HG03066 (cell line): ENCODE data around the gene GPRC5B.

Experiments
- ATAC-seq: cut with Tn5 transposase; IDR thresholded peaks from one replicate; pipeline ENCODE4 v1.9.1; 2021; ENCODE audit warnings: low read depth; ENCODE audit not compliant: unreplicated experiment

GPRC5B gene

DNA sequence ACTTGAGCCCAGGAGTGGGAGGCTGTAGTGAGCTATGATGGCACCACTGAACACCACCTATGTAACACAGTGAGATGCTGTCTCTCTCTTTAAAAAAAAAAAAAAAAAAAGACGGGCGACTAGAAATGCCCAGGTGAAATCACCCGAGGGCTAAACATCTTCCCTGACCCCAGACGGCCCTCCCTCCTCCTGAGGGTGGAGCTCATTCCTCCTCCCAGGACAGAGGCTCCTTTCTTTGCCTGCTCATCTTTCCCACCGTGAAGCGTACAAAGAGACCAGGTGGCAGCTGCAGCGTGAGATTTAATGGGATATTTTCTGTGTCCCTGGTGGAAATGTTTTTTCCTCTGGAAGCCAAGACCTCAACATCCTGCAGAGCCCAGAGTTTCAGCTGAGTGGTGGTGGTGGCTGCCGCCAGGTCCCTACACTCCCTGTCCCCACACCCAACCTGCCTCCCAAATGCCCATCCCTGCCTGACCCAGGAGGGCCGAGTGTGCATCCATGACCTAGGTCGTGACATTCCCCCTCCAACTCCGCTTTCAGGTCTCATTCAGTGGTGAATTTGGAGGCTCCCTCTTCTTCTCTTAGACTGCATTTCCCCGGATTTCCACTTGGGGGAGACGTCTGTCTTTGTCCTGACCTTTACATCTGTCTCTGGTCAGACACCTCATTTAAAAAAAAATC lies 14.4 kb upstream of the GPRC5B start:
- no peak for ATAC-seq

DNA sequence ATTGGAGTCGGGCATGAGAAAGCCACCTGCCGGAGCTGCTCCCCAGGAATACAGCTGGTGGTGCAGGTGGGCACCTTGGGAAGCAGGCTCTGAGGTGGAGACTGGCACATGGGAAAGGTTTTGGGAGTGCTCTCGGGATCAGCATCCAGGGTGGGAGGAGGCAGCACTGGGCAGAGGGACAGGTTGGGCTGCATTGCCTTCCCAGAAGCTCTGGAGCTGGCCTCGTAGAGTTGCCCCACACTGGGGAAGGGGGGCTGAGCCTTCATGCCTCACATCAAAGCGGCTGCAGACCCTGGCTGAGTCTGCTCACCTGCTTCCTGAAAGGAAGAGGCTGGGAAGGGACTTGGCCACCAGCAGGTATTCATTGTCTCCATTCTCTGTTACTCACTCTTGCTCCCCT lies 13.5 kb upstream of the GPRC5B start:
- no peak for ATAC-seq

DNA sequence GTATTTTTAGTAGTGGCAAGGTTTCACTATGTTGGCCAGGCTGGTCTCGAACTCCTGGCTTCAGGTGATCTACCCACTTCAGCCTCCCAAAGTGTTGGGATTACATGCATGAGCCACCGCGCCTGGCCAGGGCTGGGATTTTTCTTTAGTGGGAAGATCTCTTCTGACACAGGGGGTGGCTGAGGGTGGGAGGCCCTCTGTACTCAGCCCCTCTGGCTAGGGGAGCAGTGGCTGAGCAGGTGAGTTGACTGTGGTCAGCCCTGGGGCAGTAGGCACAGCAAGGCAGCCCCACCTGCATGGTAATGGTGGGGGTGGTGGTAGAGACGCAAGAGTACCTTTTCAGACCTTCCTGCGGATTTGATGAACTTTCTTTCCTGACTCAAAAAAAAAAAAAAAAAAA lies 12.3 kb upstream of the GPRC5B start:
- ATAC-seq, result no peak

GRCh38 chr16:19894586-19894985 lies 9.9 kb upstream of the GPRC5B start:
- ATAC-seq, result no peak

DNA sequence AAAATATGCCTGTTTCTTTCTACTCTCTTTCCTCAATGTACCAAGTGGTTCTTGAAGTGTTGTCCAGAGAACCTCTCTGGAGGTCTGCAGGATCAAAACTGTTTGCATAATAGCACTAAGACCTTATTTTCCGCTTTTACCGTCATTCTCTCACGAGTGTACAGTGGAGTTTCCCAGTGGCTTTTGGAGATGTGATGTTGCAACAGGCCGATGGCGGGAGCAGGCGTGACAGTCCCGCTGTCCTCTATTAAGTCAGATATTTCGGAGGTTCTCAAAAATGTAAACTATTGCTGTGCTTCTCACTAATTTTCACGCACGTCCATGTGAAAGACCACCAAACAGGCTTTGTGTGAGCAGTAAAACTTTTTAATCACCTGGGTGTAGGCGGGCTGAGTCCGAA lies 8.3 kb upstream of the GPRC5B start:
- ATAC-seq, result no peak

- no peak for ATAC-seq
Observed at GRCh38 chr16:19890901-19891300, 6.3 kb upstream of the GPRC5B start.

GRCh38 chr16:19888834-19889233 lies 4.2 kb upstream of the GPRC5B start:
- no peak for ATAC-seq

DNA sequence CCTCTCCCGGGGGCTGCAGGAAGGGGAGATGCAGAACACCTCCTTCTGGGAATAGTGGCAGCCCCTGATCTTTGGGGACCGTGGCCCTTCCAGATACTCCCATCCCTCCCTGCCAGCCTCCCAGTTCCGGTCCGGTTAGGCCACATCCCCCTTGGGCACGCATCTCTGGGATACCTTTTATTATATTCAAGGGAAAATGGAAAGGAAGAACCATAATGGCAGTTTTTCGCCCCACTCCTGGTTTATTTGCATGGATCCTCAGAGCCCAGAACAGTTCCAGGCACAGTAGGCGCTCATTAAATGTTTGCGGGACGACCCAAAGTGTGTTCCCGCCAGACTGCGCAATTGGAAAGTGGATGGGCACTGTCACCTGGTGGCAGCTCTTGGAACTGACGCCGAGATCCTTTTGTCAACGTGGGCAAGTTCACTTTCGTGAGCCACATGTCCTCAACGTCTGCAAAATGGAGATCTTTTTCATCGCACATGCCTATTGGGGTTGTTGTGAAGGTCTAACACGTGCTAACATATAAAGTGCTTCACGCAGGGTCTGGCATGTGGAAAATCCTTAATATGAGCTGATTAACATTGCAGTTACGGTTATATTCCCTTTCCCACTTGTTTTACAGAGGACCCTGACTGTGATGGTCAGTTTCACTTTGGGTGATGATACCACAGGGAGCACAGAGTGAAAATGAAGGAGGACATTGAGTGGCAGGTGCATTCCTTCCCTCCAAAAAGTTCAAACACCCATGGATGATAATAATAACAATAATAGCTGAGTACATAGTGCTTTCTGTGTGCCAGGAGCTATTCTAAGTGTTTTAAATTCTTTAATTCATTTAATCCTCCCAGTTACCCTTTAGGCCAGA lies 1.7 kb upstream of the GPRC5B start:
- ATAC-seq, result peak; percentile 60

- ATAC-seq, result no peak
Observed at GRCh38 chr16:19885451-19886072, 914 bp upstream of the GPRC5B start.

DNA sequence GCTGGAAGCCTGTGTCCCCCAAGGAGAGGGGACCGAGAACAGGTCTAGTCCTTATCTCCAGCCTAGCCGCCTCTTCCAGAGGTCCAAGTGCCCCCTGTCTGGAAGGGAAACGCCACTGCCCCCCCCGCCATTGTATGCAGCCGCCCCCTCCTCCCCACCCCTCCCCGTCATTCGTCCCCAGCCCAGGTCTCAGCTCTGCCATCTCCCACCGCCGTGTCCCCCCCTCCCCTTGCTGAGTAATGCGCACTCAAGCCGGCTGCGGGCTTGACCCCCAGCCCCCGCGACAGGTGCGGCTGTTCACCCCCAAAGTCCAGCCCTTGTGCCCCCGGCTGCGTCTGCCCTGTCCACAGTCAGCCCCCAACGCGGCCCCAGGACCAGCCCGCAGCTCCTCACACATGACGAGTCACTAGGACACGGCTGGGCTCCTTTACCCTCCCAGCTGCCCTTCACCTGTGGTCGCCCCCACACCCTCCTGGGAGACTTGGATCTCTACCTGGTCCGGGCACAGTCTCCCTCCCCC lies 622 bp downstream of the GPRC5B start:
- ATAC-seq, result no peak

DNA sequence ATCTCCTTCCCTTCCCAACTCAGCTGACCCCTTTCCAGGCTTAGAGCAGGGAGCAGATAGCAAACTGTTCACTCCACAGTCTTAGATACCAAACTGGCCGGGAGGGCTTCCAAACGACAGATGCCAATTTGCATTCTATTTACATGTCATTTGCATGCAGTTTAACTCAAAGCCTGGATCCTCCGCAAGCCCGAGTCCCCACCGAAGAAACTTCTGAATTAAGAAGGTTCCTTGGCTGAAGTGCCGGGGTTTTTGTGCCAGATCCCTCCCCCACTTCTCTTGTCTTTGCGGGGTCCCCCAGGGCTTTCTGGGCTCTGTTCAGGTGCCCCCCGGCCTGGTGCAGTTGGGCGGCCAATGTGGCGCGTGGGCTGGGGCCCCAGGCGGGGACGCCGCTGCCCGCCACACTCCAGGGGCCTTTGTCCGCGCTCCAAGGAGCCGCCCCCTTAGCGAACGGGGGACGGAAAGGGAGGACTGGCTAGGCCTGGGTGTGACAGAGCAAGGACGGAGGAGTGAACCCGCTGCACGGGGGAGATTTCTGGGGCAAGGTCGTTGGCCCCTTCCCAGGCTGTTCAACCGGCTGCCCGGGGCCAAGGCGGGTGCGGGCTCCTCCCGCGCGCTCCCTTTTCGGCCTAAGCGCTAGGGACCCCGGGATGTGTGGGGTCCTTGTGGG lies 1.2 kb downstream of the GPRC5B start:
- ATAC-seq, result no peak

- ATAC-seq, result no peak
Observed at GRCh38 chr16:19882646-19883045, 2.0 kb downstream of the GPRC5B start.

DNA sequence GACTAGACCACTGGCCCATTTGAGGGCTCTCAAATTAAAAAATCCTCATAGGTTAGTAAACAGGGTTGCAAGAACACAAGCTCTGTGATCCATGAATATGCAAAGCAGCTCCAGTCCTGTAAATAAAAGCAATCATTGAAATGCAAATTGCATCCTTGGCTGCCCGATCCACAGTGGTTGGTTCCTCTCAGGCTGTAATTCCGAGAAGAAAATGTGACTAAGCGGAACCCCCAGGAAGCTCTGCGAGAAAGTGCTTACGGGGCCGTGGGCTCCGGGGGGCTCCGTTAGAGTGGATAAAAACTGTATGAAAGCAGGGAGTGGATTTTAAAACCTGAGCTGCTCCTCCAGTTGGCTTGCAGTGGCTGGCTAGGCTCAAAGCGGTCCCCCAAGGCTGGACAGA lies 2.5 kb downstream of the GPRC5B start:
- no peak for ATAC-seq

DNA sequence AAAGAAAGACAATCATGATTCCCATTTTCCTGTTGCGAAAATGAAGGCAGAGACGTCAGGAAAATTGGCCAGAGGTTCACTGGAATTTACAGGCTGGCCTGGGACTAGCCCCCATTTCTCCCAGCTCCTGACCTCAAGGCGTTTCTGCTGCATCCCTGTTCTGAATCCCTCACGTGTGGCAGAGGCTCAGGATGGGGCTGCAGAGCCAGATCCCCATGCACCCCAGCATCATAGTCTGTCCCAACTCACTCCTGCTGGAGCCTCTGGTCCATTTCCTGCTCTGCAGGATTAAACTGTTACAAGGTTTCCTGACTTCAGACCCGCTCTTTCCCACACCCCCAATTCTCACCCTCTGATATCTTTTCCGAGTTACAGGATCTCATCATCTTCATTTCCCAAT lies 2.9 kb downstream of the GPRC5B start:
- no peak for ATAC-seq

- no peak for ATAC-seq
Observed at GRCh38 chr16:19881028-19881427, 3.6 kb downstream of the GPRC5B start.

GRCh38 chr16:19879241-19879792 lies 5.3 kb downstream of the GPRC5B start:
- ATAC-seq, result no peak

DNA sequence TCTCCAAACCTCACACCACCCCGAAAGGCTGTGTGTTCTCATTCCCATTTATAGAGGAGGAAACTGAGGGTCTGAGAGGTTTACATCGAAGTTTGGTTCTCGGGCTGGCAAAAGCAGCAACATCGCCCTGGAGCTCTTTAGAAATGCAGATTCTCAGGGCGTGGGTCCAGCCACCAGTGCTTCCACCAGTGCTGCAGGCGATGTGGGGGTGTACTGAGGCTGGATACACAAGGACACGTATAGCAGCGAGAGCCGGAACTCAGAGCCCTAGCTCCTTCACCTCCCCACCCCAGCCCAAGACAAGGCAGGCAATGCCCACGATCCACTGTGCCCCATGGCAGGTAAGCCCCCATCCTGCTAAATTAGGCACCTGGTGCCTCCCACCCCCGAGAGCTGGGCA lies 5.9 kb downstream of the GPRC5B start:
- no peak for ATAC-seq

DNA sequence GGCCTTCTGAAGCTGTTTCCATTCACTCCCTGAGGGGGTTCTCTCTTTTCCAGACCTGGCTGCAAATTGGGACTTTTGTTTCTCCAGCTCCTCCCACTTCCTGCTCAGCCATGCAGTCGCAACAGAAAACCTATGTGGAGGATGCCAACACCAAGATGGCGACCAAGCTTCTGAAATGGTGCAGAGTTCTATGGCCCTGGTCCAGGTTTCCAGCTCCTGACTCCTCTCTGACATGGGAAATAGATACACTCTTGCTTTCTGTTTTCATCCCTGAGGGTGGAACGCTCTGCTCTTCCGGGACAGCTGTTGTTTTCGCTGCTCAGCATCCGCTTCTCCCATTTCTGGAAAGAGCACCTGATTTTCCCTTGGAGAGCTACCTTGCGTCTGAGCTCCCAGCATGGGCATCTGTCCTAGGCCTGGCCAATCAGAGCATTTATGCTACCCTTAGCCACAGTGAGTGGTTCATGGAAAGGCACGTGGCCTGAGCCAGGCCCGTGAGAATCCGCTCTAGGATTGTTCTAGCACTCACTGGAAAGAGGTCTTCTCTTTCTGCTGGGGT lies 8.1 kb downstream of the GPRC5B start:
- no peak for ATAC-seq

- ATAC-seq, result no peak
Observed at GRCh38 chr16:19875900-19876299, 8.7 kb downstream of the GPRC5B start.

- no peak for ATAC-seq
Observed at GRCh38 chr16:19874851-19875546, 9.6 kb downstream of the GPRC5B start.
